A549 treated with RU486 at 1 μM for 4 hours (cell line): Measurements from ENCODE around the gene SPRR3. TPM values are rescaled to one million over a fixed set of nuclear protein-coding genes. Genes with fewer than 3 reads are reported as not detected.

Experiments
- total RNA-seq: library from RNA; stranded (reverse); fragments of 200-300 nt; extraction: Qiagen RNA extraction; gene quantifications from 5 replicates; pipeline ENCODE4 v1.2.3, GENCODE V29; 2022; ENCODE audit warnings: low read depth

The SPRR3 gene
- not detected in 5 replicates for total RNA-seq

DNA sequence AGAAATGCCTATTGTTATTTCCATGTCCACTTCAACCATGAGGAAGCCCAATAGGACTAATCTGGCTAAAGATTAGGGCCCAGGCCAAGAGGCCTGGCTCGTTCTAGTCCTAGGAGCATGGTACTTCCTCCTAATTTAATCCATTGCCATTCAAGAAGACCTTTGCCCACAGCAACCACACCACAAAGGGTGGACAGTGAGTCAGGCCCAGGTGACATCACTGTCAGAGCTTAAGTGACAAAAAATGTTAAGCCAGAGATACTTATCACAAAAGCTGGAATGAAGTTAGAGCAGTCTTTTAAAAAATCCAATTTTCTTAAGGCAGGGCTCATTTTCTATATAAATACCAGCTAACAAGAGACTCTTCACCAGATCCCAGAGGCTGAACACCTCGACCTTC lies at the start of gene SPRR3:
SPRR3 (plus strand) TSS at position 368 of the 400 bp plus-strand sequence. CDS start 1,272 bp downstream, outside the sequence.

GRCh38 chr1:152970495-152970894 lies 31.1 kb upstream of the SPRR3 start, which contains the start of gene SPRR4:
SPRR4 (plus strand) TSS chr1:152970648; CDS start chr1:152971891, 1,243 bp downstream.

DNA sequence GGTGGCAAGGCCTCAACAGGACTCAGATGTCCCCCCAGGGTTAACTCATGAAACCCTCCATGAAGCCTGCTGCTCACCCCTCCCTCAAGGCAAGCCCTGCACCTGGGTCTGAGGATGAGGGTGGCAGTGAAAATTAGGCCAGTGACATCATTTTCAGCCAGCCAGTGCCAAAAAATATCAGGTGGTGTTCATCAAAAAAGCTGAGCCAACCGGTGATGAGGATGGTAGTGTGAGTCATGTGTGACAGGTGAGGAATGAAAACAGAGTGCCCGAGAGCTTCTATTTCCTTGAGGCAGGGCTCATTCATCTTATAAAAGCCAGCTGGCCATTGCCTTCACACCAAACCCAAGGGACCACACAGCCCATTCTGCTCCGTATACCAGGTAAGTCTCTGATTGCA lies 17.8 kb upstream of the SPRR3 start, which contains the start of gene SPRR1A:
SPRR1A (plus strand) TSS at position 339 of the 400 bp plus-strand sequence. CDS start 1,150 bp downstream, outside the sequence.

DNA sequence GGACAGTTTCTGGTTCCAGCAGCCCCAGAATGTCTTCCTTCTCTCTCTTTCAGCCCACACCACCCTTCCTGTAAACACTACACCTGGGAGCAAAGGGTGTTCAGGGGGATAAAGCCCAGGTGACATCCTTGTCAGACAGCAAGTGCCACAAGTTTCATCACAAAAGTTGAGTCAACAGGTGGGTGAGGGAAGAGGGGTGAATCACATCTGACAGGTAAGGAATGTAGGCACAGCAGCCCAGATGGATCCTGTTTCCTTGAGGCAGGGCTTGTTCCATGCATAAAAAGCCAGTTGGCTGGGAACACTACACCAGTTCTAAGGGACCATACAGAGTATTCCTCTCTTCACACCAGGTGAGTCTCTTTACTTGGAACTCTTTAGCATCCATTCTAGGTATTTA lies 29.3 kb downstream of the SPRR3 start, which contains the start of gene SPRR1B:
SPRR1B (plus strand) TSS at position 309 of the 400 bp plus-strand sequence. CDS start 1,143 bp downstream, outside the sequence.

DNA sequence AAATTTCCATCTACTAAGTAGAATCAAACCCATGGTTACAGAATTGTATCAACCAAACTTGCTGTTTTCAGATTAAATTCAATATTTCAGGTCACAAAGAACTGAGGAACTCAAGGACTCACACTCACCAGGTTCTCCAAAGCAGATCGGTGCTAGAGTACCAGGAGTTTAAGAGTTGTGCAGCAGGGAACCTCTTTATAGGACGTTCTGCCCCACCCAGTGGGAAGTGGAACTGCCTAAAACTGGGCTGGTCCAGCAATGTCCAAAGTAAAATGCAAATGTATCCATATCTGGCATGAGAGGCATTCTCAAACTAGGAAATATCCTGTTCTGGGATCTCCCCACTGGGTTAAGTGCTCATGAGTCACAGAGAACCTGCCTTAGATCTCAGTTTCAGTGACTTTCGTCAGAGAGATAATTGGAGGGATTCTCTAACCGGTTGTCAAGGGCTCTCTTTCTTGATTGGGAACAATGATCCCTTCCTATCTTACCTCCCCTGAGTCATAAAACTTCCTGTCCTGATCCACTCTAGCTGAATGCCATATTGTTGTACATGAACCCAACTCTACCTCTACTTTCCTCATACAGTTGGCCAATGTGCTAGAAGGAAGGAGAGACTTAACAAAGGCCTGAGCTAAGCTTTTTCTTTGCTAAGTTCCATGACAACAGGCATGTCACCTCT lies 39.5 kb downstream of the SPRR3 start, which contains the start of gene SPRR2D:
SPRR2D (minus strand) TSS at position 171 of the 682 bp plus-strand sequence. CDS start 774 bp downstream, outside the sequence.

Other genes starting within 250 kb of the SPRR3 start
- not detected in 5 replicates for gene KPRP, start 243.7 kb upstream of the SPRR3 start, total RNA-seq
- not detected in 5 replicates for gene LCE1F, start 226.6 kb upstream of the SPRR3 start, total RNA-seq
- gene LCE1E, start 215.5 kb upstream of the SPRR3 start, total RNA-seq: 0.14 TPM in 1 of 5 replicates, not detected in the others
- gene LCE1D, start 205.0 kb upstream of the SPRR3 start, total RNA-seq: not detected in 5 replicates
- gene LCE1C, start 195.1 kb upstream of the SPRR3 start, total RNA-seq: not detected in 5 replicates
- gene LCE1B, start 189.8 kb upstream of the SPRR3 start, total RNA-seq: not detected in 5 replicates
- not detected in 5 replicates for gene LCE1A, start 174.3 kb upstream of the SPRR3 start, total RNA-seq
- gene LCE6A, start 158.9 kb upstream of the SPRR3 start, total RNA-seq: not detected in 5 replicates
- not detected in 5 replicates for gene LCE7A, start 141.8 kb upstream of the SPRR3 start, total RNA-seq
- gene SMCP, start 123.4 kb upstream of the SPRR3 start, total RNA-seq: not detected in 5 replicates
- 0.08 TPM in 1 of 5 replicates, not detected in the others for gene IVL, start 93.2 kb upstream of the SPRR3 start, total RNA-seq
- not detected in 5 replicates for gene SPRR5, start 54.5 kb upstream of the SPRR3 start, total RNA-seq
- gene SPRR4, start 31.1 kb upstream of the SPRR3 start, total RNA-seq: not detected in 5 replicates
- gene SPRR1A, start 17.7 kb upstream of the SPRR3 start, total RNA-seq: not detected in 5 replicates
- gene SPRR1B, start 29.5 kb downstream of the SPRR3 start, total RNA-seq: not detected in 5 replicates
- gene SPRR2D, start 39.4 kb downstream of the SPRR3 start, total RNA-seq: not detected in 5 replicates
- gene SPRR2A, start 55.8 kb downstream of the SPRR3 start, total RNA-seq: not detected in 5 replicates
- not detected in 5 replicates for gene SPRR2B, start 69.9 kb downstream of the SPRR3 start, total RNA-seq
- not detected in 5 replicates for gene SPRR2E, start 92.8 kb downstream of the SPRR3 start, total RNA-seq
- not detected in 5 replicates for gene SPRR2F, start 111.8 kb downstream of the SPRR3 start, total RNA-seq
- not detected in 5 replicates for gene SPRR2G, start 149.1 kb downstream of the SPRR3 start, total RNA-seq
- not detected in 5 replicates for gene LELP1, start 201.7 kb downstream of the SPRR3 start, total RNA-seq
- gene PRR9, start 215.8 kb downstream of the SPRR3 start, total RNA-seq: not detected in 5 replicates